PFSK-1 (cell line): ENCODE measurements around the gene C1orf141.

Experiments used
- POLR2AphosphoS5 ChIP-seq: IDR thresholded peaks from 2 replicates; pipeline ENCODE4 v1.6.1; 2012; ENCODE audit warnings: low read depth, mild to moderate bottlenecking, control low read depth, low read length, moderate library complexity
- TF ChIP-seq, protein P1 (sequence below), 2 experiments: IDR thresholded peaks; 2 replicates each; pipeline versions ENCODE4 v1.6.1 to v1.8.0; 2011 to 2012; ENCODE audit warnings: low read depth in 2 of 2, low read length in 2 of 2, control low read depth in 1 of 2, inconsistent platforms in 1 of 2, mild to moderate bottlenecking in 1 of 2, moderate library complexity in 1 of 2; ENCODE audit not compliant: insufficient read depth in 1 of 2

- TF ChIP-seq POLR2AphosphoS5 = no peak
- TF ChIP-seq, protein P1, sequence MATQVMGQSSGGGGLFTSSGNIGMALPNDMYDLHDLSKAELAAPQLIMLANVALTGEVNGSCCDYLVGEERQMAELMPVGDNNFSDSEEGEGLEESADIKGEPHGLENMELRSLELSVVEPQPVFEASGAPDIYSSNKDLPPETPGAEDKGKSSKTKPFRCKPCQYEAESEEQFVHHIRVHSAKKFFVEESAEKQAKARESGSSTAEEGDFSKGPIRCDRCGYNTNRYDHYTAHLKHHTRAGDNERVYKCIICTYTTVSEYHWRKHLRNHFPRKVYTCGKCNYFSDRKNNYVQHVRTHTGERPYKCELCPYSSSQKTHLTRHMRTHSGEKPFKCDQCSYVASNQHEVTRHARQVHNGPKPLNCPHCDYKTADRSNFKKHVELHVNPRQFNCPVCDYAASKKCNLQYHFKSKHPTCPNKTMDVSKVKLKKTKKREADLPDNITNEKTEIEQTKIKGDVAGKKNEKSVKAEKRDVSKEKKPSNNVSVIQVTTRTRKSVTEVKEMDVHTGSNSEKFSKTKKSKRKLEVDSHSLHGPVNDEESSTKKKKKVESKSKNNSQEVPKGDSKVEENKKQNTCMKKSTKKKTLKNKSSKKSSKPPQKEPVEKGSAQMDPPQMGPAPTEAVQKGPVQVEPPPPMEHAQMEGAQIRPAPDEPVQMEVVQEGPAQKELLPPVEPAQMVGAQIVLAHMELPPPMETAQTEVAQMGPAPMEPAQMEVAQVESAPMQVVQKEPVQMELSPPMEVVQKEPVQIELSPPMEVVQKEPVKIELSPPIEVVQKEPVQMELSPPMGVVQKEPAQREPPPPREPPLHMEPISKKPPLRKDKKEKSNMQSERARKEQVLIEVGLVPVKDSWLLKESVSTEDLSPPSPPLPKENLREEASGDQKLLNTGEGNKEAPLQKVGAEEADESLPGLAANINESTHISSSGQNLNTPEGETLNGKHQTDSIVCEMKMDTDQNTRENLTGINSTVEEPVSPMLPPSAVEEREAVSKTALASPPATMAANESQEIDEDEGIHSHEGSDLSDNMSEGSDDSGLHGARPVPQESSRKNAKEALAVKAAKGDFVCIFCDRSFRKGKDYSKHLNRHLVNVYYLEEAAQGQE (IDR thresholded peaks at IDR 0.05; ENCODE audit: insufficient read depth in 1 of 2, low read depth in 2 of 2, low read length in 2 of 2) = no peak
Measured at GRCh38 chr1:67159233-67159632, 24.5 kb upstream of the C1orf141 start.
